RCC 7860 (cell line): ENCODE measurements around the gene MATN1.

Experiments used
- DNase-seq: peaks from one replicate; pipeline ENCODE4 v3.0.0-alpha.2; 2015; ENCODE audit warnings: low spot score
- FAIRE-seq: peaks from 2 replicates; lab custom pipeline; 2012; peaks lifted over from hg19 to GRCh38; lab: Jason Lieb, UNC

The MATN1 gene

GRCh38 chr1:30758121-30758688 lies 34.8 kb upstream of the MATN1 start:
- DNase-seq, result no peak
- FAIRE-seq, result no peak

GRCh38 chr1:30757352-30758120 lies 34.2 kb upstream of the MATN1 start, which contains the start of gene LAPTM5:
Gene LAPTM5 (minus strand): TSS chr1:30757774. CDS start chr1:30757745, 29 bp downstream.
- FAIRE-seq, result no peak
- no peak for DNase-seq

DNA sequence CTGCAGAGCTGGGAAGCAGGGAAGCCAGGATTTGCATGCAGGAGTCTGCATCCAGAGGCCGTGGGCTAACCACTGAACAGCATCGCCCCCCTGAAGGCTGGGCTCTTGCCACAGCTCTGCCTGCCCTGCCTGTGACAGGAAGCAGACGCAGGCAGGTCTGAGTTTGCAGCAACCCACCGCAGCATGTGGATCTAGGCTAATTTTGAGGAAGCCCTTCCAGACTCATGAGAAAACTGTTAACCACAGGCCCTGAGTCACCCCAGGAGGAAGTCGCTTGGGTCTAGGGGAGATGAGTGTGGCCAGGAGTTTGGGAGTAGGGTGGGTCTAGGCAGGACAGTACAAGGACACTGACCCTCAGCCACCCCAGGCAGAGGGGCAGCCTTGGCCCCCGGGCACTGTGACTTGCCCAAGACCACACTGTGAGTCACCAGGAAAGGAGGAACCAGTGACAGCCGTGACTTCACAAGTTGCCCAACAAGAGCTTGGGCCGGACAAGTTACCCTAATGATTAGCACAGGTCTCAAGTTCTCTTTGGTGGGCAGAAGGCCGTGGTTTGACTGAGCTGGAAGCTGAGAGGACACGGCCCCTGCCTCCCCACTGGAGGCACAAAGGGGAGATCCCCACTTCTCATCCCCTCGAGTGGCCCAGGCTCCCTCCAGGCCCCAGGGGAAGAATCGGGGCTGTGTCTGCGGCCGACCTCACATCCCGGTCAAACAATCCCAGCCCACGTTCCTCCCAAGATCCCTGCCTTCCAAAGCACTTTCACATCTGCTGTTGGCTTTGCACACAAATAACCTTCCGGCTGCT lies 33.4 kb upstream of the MATN1 start:
- peak; percentile 93 for DNase-seq
- FAIRE-seq, result peak; percentile 87

- DNase-seq, result no peak
- no peak for FAIRE-seq
Observed at GRCh38 chr1:30756206-30756544, 32.8 kb upstream of the MATN1 start.

DNA sequence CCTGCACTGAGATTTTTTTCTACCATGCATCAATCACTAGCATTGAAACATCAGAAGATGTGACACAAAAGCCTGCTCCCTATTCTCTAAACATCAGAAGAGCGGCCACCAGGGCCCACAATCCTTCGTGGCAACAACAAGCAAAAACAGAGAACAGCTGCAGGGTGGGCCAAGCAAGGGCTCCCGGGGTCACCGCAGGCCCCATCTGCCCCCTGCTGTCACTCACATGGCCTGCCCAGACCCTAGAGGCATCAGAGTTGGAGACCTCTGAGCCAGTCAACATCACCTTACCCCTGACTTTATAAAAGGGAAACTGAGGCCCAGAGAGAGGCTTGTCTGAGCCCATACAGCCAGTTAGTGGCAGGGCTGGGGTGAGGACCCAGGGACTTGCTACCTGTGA lies 32.4 kb upstream of the MATN1 start:
- DNase-seq (no peak), FAIRE-seq (no peak)

- FAIRE-seq, result no peak
- no peak for DNase-seq
Observed at GRCh38 chr1:30755334-30755733, 31.9 kb upstream of the MATN1 start.

DNA sequence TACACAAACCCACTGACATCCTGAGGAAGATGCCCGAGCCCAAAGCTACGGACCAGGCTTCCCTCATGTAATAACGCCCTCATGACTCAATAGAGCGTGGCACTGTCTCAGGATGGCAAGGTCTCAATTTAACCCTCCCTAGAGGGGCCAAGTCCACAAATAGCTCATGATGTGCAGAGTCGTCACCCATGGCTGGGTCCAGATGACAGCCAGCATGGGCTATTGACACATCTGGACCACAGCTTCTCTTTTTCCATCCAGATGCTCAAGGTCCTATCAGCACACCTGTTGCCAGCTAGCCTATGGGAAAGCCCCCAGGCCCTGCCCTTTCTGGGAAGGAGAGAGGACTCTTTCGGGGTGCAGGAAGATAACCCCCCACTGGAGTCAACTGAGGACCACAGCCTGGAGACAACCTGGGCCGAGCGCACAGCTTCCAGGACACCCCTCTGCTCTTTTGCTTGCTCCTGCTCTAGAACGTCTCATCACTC lies 31.3 kb upstream of the MATN1 start:
- FAIRE-seq, result no peak

GRCh38 chr1:30753660-30754123 lies 30.3 kb upstream of the MATN1 start:
- DNase-seq (no peak), FAIRE-seq (no peak)

More for the DNA sequence above, 31.3 kb upstream of the MATN1 start:
- no peak for DNase-seq

DNA sequence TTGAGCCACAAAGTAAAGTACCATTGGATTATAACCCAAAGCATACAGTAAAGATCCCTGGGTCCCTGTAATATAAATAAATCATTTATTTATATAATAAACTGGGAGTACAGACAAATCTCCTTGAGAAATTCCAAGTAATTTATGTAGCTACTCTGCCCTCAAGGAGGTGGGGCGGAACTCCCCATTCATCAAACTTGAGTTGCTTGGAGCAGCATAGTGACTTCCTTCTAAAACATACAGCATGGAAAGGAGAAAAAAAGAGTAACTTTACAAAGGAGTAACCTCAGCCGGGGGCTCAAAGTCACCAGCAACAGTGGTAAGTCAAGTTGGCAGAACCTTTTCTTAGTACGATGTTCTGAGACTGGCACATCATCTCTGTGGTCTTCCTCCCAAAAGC lies 29.7 kb upstream of the MATN1 start:
- FAIRE-seq, result no peak

GRCh38 chr1:30752651-30752908 lies 29.2 kb upstream of the MATN1 start:
- FAIRE-seq (no peak), DNase-seq (no peak)

More for the DNA sequence above, 29.7 kb upstream of the MATN1 start:
- DNase-seq, result no peak

DNA sequence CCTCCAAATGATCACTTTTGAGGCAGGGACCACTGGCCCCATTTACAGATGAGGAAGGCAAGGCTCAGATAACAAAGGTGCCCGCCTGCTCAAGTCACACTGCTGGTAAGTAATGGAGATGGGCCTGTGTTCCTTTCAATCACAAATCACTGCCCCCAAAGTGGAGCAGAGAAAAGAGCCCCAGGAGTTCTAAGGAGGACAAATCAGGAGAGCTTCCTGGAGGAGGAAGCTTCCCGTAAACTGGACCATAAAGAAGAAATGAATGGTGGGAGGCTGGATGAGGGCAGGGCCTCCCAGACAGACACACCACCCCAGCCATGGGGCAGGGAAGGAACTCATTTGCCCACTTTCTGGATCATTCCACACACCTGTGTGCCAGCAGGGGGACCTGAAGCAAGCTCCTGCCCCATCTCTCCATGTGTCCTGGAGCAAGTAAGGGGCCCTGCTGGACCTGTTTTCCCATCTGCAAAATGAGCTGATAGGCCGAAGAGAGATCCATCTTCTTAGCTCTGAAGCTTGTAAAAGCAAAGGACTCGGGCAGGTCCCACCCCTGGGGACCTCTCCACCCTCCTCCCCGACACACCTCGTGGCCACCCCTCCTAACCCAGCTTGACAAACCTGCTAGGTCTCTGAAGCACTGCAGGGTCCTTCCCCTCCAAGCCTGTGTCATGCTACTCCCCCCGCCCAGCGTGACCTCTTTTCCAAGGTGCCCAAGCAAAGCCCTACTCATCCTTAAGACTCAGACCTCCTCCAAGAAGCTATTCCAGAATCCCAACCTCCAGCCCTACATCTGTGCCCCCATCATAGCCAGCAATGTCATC lies 28.7 kb upstream of the MATN1 start:
- FAIRE-seq (no peak), DNase-seq (no peak)

GRCh38 chr1:30750731-30751291 lies 27.4 kb upstream of the MATN1 start:
- FAIRE-seq (no peak), DNase-seq (no peak)

DNA sequence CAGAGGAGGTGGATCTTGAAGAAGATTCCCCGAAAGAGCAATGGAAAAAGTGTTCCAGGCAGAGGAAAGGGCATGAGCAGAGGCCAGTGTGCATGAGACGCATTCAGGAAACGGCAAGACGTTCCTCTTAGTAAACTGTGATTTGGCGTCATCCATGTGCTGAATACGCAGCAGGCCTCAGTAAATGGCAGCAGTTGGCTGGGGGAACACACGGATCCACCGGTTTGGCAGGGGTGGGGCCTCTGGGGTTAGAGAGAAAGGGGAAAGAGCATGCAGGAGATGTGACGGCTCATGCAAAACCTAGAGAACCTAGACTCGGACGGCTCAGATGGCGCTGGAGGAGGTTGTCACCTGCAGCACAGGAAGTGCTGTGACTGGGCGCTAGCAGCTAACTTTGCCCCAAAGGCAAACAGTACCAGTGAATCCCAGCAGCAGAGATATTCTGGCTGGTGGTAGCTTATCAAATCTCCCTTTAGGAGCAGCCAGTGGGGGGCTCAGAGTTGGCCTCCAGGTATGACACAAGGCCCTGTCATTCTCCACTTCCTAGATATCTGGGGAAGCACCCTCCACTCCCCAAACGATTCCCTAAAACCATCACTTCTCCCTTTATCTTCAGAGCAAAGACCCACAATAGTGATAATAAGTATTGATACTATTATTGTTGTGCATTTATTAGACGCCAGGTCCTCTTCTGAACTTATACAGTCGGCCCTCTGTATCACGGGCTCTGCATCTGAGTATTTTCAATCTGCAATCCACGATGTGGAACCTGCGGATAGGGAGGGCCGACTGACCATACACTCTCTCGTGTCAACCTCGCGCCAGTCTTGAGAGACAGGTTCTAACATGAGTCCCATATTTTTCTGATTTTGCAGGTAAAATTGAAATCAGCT lies 26.6 kb upstream of the MATN1 start:
- no peak for FAIRE-seq
- DNase-seq, result no peak

GRCh38 chr1:30748699-30749401 lies 25.5 kb upstream of the MATN1 start:
- FAIRE-seq, result peak; percentile 35

GRCh38 chr1:30748098-30748698 lies 24.8 kb upstream of the MATN1 start:
- no peak for DNase-seq
- no peak for FAIRE-seq

More at GRCh38 chr1:30748699-30749401, 25.5 kb upstream of the MATN1 start:
- no peak for DNase-seq

DNA sequence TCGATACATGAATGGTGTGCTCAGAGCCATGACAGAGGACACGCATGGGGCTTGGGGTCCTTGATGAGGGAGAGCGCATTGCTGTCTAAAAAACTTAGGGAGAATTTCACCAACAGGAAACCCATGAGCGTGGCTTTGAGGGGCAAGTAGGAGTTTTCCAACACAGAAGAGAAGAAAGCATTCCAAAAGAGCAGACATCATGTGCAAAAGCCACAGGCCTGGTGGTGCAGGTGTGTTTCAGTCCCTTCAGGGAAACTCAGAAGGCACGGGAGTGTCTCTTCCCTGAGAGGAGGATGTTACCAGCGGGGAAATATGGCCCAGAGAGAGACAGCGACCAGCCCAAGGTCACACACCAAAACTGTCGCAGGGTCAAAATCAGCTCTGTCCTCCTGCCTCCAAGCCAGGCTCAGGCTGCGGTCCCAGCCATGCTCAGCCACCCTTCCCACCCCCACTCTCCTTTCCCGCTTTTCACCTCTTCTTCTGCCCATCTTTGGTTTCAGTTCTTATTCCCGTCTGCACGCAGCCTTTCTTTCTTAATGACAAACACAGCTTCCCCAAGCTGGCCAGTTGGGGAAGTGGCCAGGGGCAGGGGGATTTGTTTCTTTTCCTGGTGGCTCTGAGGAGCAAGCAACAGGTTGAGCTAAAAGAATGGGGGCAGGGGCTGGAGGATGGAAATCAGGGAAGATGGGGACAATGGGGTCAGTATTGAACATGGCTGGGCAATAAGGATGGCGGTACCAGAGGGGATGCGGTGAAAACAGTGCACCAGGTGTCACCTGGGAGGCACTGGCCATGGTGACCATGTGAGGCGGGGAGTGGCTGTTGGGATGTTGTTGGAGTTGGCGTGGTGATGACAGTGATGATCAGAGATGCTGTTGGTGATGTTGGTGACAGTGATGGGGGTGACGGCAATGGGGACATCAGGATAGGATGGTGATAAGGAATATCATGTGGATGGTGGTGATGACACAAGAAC lies 23.9 kb upstream of the MATN1 start:
- FAIRE-seq (no peak), DNase-seq (no peak)
